Neural cell (in vitro differentiated cells): ENCODE results near the gene EVX1. TPM values are rescaled to one million over a fixed set of nuclear protein-coding genes. Genes with fewer than 3 reads are reported as not detected.

ENCODE experiments used
- H2AFZ ChIP-seq: fragments of 200-600, 300-800 bp; sonication (generic), shearing (Covaris generic); 2 replicates; pipeline ENCODE4 v1.6.0; 2014; ENCODE audit warnings: low read depth, mild to moderate bottlenecking, antibody characterized with exemption, low read length, moderate library complexity
- H3F3A ChIP-seq: fragments of 200-600 bp; shearing (Covaris generic); 2 replicates; pipeline ENCODE4 v1.6.1; 2016; ENCODE audit warnings: mild to moderate bottlenecking, moderate library complexity, mixed read lengths, antibody characterized with exemption, low read length; ENCODE audit not compliant: insufficient read depth, poor library complexity, severe bottlenecking
- H3K27ac ChIP-seq: fragments of 200-600, 300-800 bp; sonication (generic), shearing (Covaris generic); 2 replicates; pipeline ENCODE4 v1.5.1; 2014; ENCODE audit warnings: mild to moderate bottlenecking, low read length, moderate library complexity
- H3K27me3 ChIP-seq: fragments of 300-800, 200-600 bp; sonication (generic), shearing (Covaris generic); 2 replicates; pipeline ENCODE4 v1.6.0; 2014; ENCODE audit warnings: mild to moderate bottlenecking, low read depth, low read length, moderate library complexity; ENCODE audit not compliant: insufficient read depth
- H3K36me3 ChIP-seq: fragments of 300-800, 200-600 bp; sonication (generic), shearing (Covaris generic); 2 replicates; pipeline ENCODE4 v1.5.1; 2014; ENCODE audit warnings: mild to moderate bottlenecking, antibody characterized with exemption, low read length, moderate library complexity; ENCODE audit not compliant: insufficient read depth
- H3K4me2 ChIP-seq: fragments of 300-800, 200-600 bp; sonication (generic), shearing (Covaris generic); 2 replicates; pipeline ENCODE4 v1.6.0; 2014; ENCODE audit warnings: mild to moderate bottlenecking, low read length
- H3K4me3 ChIP-seq: fragments of 300-800, 200-600 bp; sonication (generic), shearing (Covaris generic); 2 replicates; pipeline ENCODE4 v1.5.1; 2014; ENCODE audit warnings: mild to moderate bottlenecking, low read length, moderate library complexity
- H3K79me2 ChIP-seq: fragments of 200-600 bp; shearing (Covaris generic); replicated peaks from 2 replicates; pipeline ENCODE4 v1.6.0; 2014; ENCODE audit warnings: mild to moderate bottlenecking, low read length, moderate library complexity; ENCODE audit not compliant: insufficient read depth
- H3K9ac ChIP-seq: fragments of 300-800, 200-600 bp; sonication (generic), shearing (Covaris generic); 2 replicates; pipeline ENCODE4 v1.6.1; 2016; ENCODE audit warnings: mild to moderate bottlenecking, low read length, mixed read lengths
- H3K9me2 ChIP-seq: fragments of 200-600 bp; shearing (Covaris generic); 2 replicates; pipeline ENCODE4 v1.6.1; 2016; ENCODE audit warnings: mild to moderate bottlenecking, low read length, mixed read lengths; ENCODE audit not compliant: insufficient read depth
- H3K9me3 ChIP-seq: fragments of 200-600, 300-800 bp; sonication (generic), shearing (Covaris generic); 2 replicates; pipeline ENCODE4 v1.6.1; 2016; ENCODE audit warnings: mild to moderate bottlenecking, mixed run types, low read length, moderate library complexity, mixed read lengths
- H4K20me1 ChIP-seq: fragments of 200-600 bp; shearing (Covaris generic); 2 replicates; pipeline ENCODE4 v1.6.1; 2016; ENCODE audit warnings: mild to moderate bottlenecking, mixed run types; ENCODE audit not compliant: insufficient read depth
- CTCF ChIP-seq: fragments of 450-650 bp; IDR thresholded peaks from 2 replicates; pipeline ENCODE4 v1.5.1; 2014; ENCODE audit warnings: antibody characterized with exemption, mild to moderate bottlenecking, moderate library complexity; ENCODE audit not compliant: poor library complexity, severe bottlenecking
- EP300 ChIP-seq: fragments of 450-650 bp; conservative IDR thresholded peaks from 2 replicates; pipeline ENCODE4 v1.6.1; 2014; ENCODE audit warnings: antibody characterized with exemption, mild to moderate bottlenecking, moderate library complexity; ENCODE audit not compliant: poor library complexity, severe bottlenecking
- EZH2 ChIP-seq: fragments of 200-600, 300-800 bp; shearing (Covaris generic), sonication (generic); IDR thresholded peaks from 2 replicates; pipeline ENCODE4 v1.6.1; 2014; ENCODE audit warnings: antibody characterized with exemption, low read length, borderline replicate concordance, mild to moderate bottlenecking; ENCODE audit not compliant: insufficient read depth, poor library complexity, severe bottlenecking
- POLR2AphosphoS5 ChIP-seq: IDR thresholded peaks from 2 replicates; pipeline ENCODE4 v1.6.1; 2012
- SMC3 ChIP-seq: fragments of 450-650 bp; conservative IDR thresholded peaks from 2 replicates; pipeline ENCODE4 v1.6.1; 2014; ENCODE audit warnings: antibody characterized with exemption, mild to moderate bottlenecking, moderate library complexity; ENCODE audit not compliant: poor library complexity
- TAF1 ChIP-seq: IDR thresholded peaks from 2 replicates; pipeline ENCODE4 v1.6.1; 2012; ENCODE audit warnings: low read depth
- polyA plus RNA-seq: library from polyadenylated mRNA; depleted of rRNA; stranded (reverse); fragments of >200 nt; gene quantifications from 2 replicates; pipeline ENCODE4 v1.2.3, GENCODE V29; 2014
- TF ChIP-seq, protein P1 (sequence below): IDR thresholded peaks from 2 replicates; pipeline ENCODE4 v1.6.1; 2012; ENCODE audit warnings: borderline replicate concordance

The EVX1 gene
- polyA plus RNA-seq, 1 donor from 2014 or later, result not detected

- Histone ChIP-seq H3K27ac (no peak overlapping the region), H3K9me3 (no peaks in the 10 kb centered on the region), H3K4me3 (no peak overlapping the region), H3K9ac (no peak overlapping the region), H3K4me2 (no peak overlapping the region), H3K27me3 (peaks cover 93% of the 10 kb centered on the region), H3K9me2 (no peaks in the 10 kb centered on the region), H3K79me2 (no peaks in the 10 kb centered on the region), H2AFZ (no peak overlapping the region), H3F3A (no peaks in the 10 kb centered on the region), H4K20me1 (no peaks in the 10 kb centered on the region), H3K36me3 (no peaks in the 10 kb centered on the region)
- TF ChIP-seq CTCF, result no peak
Observed at GRCh38 chr7:27201580-27202017, 41.0 kb upstream of the EVX1 start.

GRCh38 chr7:27202018-27202861, 40.4 kb upstream of the EVX1 start:
- TF ChIP-seq POLR2AphosphoS5 (peak; percentile 63), EZH2 (no peak), EP300 (no peak), CTCF (no peak), TAF1 (no peak), SMC3 (no peak)
- TF ChIP-seq, protein P1, sequence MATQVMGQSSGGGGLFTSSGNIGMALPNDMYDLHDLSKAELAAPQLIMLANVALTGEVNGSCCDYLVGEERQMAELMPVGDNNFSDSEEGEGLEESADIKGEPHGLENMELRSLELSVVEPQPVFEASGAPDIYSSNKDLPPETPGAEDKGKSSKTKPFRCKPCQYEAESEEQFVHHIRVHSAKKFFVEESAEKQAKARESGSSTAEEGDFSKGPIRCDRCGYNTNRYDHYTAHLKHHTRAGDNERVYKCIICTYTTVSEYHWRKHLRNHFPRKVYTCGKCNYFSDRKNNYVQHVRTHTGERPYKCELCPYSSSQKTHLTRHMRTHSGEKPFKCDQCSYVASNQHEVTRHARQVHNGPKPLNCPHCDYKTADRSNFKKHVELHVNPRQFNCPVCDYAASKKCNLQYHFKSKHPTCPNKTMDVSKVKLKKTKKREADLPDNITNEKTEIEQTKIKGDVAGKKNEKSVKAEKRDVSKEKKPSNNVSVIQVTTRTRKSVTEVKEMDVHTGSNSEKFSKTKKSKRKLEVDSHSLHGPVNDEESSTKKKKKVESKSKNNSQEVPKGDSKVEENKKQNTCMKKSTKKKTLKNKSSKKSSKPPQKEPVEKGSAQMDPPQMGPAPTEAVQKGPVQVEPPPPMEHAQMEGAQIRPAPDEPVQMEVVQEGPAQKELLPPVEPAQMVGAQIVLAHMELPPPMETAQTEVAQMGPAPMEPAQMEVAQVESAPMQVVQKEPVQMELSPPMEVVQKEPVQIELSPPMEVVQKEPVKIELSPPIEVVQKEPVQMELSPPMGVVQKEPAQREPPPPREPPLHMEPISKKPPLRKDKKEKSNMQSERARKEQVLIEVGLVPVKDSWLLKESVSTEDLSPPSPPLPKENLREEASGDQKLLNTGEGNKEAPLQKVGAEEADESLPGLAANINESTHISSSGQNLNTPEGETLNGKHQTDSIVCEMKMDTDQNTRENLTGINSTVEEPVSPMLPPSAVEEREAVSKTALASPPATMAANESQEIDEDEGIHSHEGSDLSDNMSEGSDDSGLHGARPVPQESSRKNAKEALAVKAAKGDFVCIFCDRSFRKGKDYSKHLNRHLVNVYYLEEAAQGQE, result no peak
- H3K27me3 ChIP-seq, result peaks cover 93% of the 10 kb centered on the region
- no peak overlapping the region for H3K4me2 ChIP-seq
- H3F3A ChIP-seq, result no peaks in the 10 kb centered on the region
- H3K4me3 ChIP-seq, result no peak overlapping the region
- no peak overlapping the region for H3K9ac ChIP-seq
- H3K9me2 ChIP-seq, result no peaks in the 10 kb centered on the region
- no peaks in the 10 kb centered on the region for H4K20me1 ChIP-seq
- no peaks in the 10 kb centered on the region for H3K79me2 ChIP-seq
- H2AFZ ChIP-seq, result no peak overlapping the region
- H3K36me3 ChIP-seq, result no peaks in the 10 kb centered on the region
- H3K9me3 ChIP-seq, result no peaks in the 10 kb centered on the region
- no peak overlapping the region for H3K27ac ChIP-seq
